Measurements from ENCODE around the gene UBE2M.

Gene UBE2M

DNA sequence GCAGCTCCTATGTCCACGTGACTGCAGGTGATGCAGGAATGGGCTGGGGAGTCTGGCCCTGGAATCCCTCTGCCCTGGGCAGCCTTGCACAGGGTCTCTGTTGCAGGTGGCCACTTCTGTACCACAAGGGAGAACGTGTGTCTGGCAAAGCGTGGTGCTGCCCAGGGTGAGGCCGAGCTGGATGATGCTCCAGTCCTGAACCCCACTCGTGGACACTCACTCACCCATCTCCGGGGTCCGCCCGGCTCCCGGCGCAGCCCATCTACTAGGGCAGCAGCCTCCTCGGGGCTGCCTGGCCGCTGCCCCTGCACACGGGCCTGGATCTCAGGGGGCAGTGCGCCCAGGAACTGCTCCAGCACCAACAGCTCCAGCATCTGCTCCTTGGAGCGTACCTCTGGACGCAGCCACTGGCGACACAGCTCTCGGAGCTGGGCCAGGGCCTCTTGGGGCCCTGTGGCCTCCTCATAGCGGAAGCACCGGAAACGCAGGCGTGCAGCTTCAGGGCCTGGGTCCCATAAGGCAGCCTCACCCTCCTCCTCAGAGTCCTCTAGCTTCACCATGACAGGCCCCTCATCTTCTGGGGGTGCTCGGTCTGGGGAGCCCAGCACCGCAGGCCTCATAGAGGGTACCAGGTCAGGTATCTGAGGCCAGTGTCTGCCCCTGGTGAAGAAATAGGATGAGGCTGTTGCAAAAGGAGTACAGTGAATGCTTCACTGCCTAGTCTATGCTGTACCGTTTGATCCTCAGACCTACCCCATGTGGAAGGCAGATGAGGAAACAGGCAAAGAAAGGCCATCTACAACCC lies 12.6 kb upstream of the UBE2M start:
- peak; percentile 14 for DNase-seq

DNA sequence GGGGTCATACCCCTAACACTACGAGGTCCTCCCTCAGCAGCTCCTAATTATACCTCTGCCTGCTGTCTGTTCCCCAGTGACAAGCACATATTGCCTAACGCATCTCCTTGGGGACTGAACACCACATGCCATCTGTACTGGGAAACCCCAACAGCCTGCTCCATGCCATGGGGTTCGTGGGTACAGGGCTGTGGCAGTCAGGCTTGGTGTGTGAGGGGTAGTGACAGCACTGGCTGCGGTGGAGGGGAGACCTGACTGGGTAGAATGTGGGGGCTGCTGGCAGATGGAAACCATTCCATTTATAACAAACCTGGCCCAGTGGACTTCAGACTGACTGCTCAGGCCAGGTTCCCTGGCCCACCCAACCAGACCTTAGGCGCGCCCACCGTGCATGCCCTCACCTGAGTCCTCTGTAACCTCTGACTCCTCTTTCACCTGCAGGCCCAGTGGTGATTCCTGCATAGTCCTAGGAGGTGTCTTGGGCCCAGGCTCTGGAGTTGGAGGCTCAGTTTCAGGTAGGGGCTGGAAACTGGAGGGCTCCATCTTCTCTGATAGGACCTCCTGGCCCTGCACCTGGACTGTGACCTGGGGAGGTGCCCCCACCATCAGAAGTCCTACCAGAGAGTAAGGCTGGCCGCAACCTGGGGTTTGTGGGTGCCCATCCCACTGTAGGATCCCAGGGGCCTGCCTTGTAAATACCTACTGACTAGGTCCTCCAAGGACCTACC lies 11.7 kb upstream of the UBE2M start:
- DNase-seq: peak; percentile 13

DNA sequence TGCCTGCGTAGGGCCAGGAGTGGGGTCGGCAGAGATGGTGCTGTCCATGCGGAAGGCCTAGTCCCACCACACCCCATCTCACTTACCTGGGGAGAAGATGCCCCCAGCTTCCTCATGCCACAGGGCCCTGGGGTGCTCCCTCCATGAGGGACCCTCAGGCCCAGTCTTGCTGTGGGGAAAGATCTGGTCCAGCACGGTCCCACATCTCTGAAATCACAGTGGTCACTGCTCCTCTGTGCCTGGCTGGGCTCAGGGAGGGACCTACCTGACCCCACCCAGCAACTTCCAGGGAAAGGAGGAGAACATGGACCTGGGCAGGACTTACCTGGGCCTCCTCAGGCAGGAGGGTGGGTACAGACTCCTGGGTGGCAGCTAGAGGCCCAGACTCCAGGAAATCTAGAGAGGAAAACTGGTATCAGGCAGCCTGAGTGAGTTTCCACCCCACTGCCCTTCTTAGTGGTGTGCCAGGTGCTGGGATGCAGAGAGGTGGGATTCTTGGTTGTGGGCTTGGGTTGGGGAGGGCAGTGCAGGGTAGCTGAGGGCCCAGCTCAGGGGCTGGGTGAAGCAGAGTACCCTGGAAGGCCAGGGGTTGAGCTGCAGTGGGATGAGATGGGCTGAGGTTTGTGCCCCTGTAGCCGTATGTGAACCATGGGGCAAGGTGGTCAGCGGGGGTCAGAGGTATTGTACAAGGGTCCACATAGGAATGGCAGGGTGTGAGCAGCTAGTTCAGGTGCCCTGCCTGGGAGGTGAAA lies 11.0 kb upstream of the UBE2M start:
- peak; percentile 12 for DNase-seq

DNA sequence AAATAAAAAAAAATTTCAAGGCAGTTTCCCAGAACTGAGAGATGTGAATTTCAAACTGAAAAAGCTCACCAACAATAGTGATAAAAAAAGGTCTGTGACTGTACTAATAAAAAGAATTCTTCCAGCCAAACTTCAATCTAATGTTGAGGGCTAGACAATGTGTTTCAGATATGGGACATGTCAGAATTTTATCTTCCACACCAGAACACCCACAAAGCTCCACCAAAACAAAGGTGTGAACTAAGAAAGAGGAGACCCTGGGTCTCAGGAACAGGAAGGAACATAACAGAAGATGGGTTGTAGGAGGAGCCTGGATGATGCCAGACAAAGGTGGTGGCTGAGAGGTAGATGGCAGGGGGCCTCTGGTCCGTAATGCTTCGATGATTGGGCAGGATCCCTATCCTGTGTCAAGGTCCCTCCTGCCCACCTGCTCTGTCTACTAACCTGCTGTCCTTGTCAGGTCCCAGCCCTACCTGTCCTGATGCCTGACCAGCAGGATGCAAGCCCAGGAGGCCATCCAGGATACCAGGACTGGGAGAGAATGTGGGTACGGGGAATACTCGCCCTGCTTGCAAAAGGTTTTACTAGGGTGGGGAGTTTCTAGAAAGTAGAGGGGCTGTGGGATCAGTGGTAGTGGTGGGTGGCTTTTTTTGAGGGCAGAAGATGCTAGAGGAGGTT lies 10.2 kb upstream of the UBE2M start:
- DNase-seq: peak; percentile 11

DNA sequence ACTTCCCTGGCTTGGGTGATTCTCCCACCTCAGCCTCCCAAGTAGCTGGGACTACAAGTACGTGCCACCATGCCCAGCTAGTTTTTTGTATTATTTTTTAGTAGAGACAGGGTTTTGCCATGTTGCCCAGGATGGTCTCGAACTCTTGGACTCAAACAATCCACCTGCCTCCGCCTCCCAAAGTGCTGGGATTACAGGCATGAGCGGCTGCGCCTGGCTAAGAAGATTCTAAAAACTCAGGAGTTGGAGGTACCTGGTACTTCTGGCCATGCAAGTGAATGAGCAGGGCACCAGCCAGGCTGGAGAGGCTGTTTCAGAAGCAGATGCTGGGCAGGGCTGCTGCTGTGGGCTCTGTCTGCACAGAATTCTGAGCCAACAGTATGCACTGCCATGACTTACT lies 8.6 kb upstream of the UBE2M start:
- no peak for DNase-seq

DNA sequence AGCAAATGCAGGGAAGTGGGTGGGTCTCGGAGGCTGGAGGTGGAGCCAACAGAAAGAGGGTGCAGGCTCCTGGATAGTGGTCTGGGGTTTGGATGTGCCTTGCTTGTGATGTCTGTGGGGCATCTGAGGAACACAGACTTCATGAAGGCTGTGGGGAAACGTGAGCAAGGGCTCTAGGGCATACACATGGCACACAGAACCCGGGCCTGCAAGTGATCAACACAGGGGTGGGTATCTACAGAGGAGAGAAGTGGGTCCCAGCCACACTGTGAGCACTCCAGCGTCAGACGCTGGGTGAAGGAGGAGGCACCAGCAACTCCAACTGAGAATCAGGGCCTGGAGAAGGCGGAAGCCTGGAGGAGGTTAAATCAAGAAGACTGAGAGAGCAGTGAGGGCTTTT lies 5.4 kb upstream of the UBE2M start:
- DNase-seq: no peak

DNA sequence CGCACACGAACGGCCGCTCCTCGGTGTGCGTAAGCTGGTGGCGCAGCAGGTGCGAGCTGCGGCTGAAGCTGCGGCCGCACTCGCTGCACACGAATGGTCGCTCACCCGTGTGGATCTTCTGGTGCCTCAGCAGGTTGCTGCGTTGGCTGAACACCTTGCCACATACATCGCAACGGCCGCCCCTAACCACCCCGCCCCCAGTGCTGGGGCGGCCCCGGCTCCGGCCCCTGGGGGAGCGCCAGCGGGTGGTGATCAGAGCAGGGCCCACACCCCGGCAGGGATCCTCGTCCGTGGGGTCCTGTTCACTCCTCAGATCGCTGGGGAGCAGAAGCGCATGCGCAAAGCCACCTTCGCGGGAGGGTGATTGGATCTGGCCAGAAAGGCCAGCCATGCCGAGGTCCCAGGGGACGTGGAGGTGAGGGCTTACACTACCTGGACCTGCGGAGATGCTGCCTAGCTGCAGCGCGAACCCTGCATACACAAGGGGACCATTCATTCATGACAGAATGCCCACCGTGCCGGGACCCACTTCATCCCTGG lies 4.7 kb upstream of the UBE2M start:
- peak; percentile 56 for DNase-seq

DNA sequence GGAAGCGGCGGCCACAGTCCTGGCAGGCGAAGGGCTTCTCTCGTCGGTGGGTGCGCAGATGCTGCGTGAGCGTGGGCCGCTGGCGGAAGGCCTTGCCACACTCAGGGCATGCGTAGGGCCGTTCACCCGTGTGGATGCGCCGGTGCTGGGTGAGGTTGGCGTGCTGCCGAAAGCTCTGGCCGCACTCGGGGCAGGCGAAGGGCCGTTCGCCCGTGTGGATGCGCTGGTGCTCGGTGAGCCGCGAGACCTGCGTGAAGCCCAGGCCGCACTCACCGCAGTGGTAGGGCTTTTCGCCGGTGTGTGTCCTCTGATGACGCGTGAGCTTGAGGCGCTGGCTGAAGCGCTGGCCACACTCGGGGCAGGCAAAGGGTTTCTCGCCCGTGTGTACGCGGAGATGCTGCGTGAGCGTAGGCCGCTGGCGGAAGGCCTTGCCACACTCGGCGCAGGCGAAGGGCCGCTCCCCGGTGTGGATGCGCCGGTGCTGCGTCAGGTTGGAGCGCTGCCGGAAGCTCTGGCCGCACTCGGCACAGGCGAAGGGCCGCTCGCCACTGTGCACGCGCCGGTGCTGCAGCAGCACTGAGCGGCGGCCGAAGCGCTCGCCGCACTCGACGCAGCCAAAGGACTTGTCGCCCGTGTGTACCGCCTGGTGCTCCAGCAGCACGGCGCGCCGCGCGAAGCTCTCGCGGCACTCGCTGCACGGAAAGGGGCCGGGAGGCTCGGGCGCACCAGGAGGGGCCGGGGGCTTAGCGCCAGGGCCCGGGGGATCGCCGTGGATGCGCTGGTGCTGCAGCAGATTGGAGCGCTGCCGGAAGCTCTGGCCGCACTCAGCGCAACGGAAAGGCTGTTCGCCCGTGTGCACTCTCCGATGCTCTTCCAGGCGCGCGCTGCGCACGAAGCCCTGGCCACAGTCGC lies 4.0 kb upstream of the UBE2M start:
- DNase-seq: peak; percentile 37

DNA sequence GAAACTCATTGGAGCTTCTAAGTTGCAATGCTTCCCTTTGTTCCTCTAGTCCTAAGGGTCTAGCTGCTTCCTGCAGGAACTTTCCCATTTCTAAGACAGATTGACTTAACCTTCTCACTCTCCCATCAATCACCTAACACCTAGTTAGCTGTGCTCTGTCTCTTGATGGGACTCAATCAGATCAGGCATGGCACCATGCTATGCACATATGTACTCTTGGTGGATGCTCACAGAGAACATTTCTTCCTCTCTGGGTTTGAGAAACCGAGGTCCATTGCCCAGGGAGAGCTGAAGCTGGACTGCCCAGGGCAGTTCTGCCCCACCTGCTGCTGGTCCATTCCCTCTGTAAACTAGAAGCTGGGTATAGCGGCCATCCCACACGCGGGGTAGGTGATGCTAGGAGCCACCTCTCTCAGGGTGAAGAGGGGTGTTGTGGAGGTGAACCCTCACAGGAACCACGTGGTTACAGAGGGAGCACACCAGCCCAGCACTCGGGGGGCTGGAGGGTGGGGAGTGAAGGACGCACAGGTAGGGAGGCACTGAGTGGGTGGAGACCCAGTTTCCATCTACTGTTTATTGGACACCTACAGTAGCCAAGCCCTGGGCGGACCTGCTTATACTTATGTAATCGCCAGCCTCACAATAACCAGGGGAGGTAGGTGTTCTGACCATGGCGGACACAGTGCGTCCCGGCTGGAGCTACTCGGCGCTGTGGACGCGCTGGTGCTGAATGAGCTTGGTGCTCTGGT lies 3.1 kb upstream of the UBE2M start:
- DNase-seq: no peak

DNA sequence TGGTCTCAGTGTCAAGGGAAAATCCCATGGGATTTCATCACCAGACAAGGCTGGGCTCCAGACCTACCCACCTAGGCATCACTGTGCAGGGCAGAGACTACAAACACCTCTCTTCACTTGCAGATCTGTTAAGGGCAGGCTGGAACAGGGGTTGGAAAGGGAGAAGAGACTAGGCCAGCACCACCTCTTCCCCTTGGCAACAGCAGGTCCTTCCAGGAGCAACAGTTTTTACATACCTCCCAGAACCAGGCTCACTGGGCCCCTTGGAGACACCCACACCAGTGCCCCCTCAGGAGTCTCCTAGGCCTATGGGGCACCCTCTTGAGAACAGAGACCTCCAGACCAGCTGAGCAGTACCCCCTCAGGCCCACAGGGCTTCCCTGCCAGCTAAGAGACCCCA lies 2.5 kb upstream of the UBE2M start:
- no peak for DNase-seq

DNA sequence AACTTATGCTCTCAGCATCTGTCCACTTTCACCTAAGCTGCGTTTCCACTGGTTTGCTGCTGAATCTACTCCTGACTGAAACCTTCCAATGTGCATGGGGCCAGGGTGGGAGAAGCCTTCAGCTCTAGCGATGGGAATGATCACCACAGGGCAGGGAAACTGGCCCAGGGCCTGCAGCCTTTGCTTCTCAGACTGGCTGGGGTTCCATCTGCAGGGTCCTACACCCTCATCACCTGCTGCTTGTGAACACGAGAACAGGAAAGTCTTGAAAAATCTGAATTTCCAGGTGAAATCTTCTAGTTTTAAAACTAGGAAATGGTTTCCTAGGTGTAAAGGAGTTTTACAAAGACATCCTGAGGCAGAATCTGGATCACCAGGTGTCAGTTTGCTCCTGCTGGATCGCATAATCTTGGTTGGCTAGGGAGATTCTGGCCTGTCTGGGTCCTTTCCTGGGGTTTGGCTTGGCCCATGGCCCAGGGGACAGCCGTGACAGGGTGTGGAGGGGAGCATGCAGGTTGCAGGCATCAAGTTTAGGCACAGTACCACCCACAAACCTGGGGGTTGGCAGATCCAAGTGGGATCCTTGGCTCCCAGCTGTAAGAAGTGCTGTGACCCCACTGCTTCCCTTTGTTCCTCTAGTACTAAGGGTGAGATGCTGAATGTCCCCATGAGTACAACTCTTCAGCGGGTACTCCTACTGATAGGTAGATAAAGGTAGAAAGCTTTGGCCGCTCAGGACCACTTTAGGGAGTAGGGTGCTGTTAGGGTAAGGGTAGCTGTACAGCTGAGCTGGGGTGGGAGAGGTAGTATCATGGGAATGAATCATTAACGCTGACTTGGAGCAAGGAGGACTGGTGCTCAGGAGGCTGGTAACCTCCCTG lies 1.8 kb upstream of the UBE2M start:
- no peak for DNase-seq

DNA sequence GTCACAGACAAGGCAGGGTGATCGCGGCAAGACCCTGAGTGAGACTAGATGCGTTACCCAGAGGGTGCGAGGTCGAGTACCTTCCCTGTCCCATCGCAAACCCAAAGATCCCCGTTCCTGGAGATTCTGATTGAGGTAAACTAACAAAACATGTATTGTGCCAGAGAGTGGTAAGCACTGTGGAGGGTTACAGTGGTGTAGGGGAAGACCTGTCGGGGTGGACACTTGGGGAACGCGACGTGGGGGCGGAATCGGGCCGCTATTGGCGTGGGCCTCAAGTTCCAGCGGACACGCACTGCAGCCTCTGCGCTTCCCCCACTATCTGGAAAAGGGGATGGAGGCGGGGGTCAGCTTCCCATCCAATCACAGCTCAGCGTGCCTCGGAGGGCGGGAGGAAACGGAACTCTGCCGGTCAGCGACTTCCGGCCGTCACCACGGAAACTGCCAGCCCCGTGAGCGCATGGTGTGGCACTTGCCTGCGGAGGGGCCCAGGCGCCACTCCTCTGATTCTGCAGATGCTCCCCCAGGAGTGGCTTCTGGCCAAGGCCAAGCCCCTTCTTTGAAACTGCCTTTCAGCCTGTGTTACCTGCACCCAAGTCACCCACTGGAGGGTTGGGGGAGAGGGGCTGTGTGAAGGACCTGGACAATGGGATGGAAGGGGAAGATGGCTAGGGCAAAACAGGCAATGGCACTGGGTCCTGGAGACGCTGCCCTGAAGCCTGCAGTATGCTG lies 1.0 kb upstream of the UBE2M start:
- peak; percentile 87 for DNase-seq

DNA sequence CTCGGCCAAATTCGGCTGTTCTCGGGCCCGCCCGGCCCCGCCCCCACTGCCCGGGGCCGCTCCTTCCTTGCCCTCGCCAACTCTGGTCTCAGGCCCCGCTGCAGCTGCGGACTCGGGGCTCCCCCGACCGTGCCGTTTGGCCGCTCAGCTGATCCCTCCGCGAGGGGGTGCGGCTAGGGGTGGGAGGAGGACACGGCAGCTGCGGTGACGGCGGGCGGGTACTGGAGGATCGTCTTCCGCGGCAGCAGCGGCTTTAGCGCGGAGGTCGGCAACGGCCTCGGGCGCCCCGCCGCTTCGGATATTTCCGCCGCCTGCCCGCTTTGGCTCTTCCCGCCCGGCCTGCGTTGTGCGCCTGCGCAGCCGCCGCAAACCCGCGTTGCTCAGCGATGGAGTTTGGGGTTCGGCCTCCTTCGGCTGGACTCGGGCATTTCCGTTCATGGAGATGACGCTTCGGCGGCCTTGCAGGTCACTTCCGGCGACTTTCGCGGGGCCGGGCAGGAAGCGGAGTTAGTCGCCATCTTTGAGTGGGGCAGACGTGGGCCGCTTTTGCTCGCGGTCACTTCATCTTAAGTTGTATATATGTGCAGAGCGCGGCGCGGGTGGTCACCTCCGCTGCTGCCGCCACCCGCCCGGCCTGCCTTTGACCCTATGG lies 338 bp upstream of the UBE2M start:
- peak; percentile 99 for DNase-seq

DNA sequence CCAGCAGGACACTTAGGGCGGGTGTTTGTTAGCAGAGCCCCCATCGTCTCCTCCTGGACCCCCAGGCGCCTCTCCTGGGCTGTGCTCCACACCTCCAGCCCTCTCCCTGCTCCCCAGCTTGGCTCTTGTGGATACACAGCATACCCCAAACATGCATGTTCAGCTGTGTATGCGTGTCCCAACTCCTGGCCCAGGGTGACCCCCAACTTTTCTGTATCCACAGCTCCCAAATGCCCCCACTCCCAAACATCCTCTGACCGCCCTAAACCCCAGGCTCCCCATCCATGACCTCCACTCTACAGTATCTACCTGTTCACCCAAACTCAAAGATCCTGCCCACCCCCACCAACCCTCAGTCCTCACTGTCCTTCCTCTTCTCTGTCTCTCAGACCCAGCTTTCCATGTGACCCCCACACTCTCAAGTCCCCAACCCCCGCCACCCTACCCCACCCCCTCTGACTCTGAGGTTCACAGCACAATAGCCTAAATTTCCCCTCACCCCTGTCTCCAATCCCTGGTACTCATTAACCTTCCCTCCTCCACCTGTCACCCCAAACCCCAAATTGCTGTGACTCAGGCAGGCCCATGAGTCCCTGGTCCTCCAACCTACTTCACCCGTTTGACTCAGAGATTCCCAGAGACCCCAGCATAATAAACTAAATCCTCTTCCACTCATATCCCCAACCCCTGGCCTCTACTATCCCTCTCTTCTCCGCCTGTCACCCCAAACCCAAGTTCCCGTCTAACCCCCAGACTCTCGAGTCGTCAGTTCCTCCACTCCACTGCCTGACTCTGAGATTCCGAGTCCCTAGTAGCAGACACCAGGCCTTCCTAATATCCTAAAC lies 968 bp downstream of the UBE2M start:
- no peak for DNase-seq

DNA sequence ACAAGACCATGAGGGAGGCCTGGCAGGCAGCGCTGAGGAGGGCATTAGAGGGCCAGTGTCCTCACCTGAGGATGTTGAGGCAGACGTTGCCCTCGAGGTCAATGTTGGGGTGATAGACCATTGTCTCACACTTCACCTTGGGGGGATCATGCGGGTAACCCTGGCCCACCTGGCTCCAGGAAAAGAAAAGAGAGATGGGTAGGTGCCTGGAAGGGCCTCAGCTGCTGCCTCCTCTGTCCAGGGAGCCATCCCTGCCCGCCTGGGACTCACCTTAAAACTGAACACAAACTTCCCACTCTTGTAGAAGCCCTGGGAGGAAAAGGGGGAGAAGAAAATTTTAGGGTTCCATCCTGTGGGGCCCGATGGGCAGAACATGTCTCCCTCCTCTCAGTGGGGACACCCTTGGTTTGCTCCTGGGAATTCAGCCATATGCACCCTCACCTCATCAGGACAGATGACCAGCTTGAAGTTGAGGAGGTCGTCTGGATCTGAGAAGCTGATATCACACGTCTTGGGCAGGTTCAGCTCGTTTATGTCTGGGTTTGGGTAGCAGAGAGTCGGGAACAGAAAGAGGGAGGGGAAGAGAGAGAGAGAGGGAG lies 1.7 kb downstream of the UBE2M start:
- no peak for DNase-seq

DNA sequence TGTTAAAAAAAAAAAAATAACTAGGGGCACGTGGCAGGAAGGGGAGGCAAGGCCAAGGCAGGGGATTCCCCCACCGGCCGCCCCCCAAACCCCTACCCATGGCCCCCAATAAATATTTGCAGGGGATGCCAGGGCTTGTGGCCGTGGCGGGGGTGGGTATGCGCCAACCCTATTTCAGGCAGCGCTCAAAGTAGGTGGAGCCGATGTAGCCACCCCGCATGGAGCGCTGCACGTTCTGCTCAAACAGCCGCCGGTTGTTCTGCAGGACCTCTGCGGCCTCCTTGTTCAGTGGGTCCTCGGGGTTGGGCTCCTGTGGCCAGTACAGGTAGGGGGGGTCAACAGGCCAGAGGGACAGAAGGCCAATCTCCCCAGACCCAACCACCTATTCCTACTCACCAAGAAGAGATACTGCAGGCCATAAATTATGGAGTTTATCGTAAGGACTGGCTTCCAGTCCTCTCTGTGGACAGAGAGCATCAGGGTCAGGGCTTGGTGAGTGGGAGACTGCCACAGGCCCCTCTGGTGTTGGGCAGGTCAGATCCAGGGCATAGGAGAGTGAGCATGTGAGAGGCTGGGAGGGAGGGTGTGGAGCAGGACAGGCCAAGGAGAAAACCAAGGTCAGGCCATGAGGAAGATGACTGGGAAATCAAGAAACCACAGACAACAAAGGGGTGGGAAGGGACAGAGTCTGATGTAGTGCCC lies 2.3 kb downstream of the UBE2M start:
- no peak for DNase-seq
